Breast epithelium (tissue), 3 donors: ENCODE results near the gene ADAMTS17.

ENCODE experiments used
- POLR2A ChIP-seq: fragments of 450-650 bp; IDR thresholded peaks from one replicate; pipeline ENCODE4 v1.6.1; 2016; ENCODE audit warnings: antibody characterized with exemption, mild to moderate bottlenecking, moderate library complexity
- POLR2AphosphoS5 ChIP-seq, 3 donors: sonication (generic); formaldehyde crosslinking; IDR thresholded peaks; one replicate each; pipeline ENCODE4 v1.6.1; 2017; ENCODE audit warnings: antibody characterized with exemption in 3 of 3
- TF ChIP-seq, protein P1 (sequence below), 3 donors: fragments of 450-650 bp; IDR thresholded peaks; one replicate each; pipeline ENCODE4 v1.5.1; 2016 to 2017; ENCODE audit warnings: antibody characterized with exemption in 3 of 3, mild to moderate bottlenecking in 3 of 3, moderate library complexity in 3 of 3

- TF ChIP-seq, protein P1, sequence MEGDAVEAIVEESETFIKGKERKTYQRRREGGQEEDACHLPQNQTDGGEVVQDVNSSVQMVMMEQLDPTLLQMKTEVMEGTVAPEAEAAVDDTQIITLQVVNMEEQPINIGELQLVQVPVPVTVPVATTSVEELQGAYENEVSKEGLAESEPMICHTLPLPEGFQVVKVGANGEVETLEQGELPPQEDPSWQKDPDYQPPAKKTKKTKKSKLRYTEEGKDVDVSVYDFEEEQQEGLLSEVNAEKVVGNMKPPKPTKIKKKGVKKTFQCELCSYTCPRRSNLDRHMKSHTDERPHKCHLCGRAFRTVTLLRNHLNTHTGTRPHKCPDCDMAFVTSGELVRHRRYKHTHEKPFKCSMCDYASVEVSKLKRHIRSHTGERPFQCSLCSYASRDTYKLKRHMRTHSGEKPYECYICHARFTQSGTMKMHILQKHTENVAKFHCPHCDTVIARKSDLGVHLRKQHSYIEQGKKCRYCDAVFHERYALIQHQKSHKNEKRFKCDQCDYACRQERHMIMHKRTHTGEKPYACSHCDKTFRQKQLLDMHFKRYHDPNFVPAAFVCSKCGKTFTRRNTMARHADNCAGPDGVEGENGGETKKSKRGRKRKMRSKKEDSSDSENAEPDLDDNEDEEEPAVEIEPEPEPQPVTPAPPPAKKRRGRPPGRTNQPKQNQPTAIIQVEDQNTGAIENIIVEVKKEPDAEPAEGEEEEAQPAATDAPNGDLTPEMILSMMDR (IDR thresholded peaks at IDR 0.05) = no peak
- TF ChIP-seq POLR2A (no peak), POLR2AphosphoS5 (IDR thresholded peaks at IDR 0.05) (no peak)
Measured at GRCh38 chr15:100318880-100319279, 22.9 kb downstream of the ADAMTS17 start.
